ENCODE results near the gene SLC2A13.
"Not testable (repeated sequence)": the region's sequence is repeated elsewhere in the genome, so short reads cannot be mapped to it uniquely, and the experiment has no call there.

Gene SLC2A13

GRCh38 chr12:39922598-39922997, 183.3 kb downstream of the SLC2A13 start:
- DNase-seq, result not testable (repeated sequence)

- DNase-seq, result no peak
Measured at GRCh38 chr12:39920647-39921046, 185.2 kb downstream of the SLC2A13 start.

GRCh38 chr12:39920222-39920621, 185.7 kb downstream of the SLC2A13 start:
- DNase-seq, result no peak

GRCh38 chr12:39919790-39920189, 186.1 kb downstream of the SLC2A13 start:
- no peak for DNase-seq

- no peak for DNase-seq
Measured at GRCh38 chr12:39915249-39915648, 190.6 kb downstream of the SLC2A13 start.

- no peak for DNase-seq
Measured at GRCh38 chr12:39912211-39912980, 193.5 kb downstream of the SLC2A13 start.

- DNase-seq, result no peak
Measured at GRCh38 chr12:39906237-39906636, 199.6 kb downstream of the SLC2A13 start.

GRCh38 chr12:39905152-39905551, 200.7 kb downstream of the SLC2A13 start:
- no peak for DNase-seq

GRCh38 chr12:39902821-39903220, 203.1 kb downstream of the SLC2A13 start:
- DNase-seq, result no peak

- no peak for DNase-seq
Measured at GRCh38 chr12:39897315-39897714, 208.6 kb downstream of the SLC2A13 start.

GRCh38 chr12:39893388-39893787, 212.5 kb downstream of the SLC2A13 start:
- DNase-seq, result not testable (repeated sequence)

- no peak for DNase-seq
Measured at GRCh38 chr12:39892146-39892545, 213.7 kb downstream of the SLC2A13 start.

GRCh38 chr12:39887856-39888255, 218.0 kb downstream of the SLC2A13 start:
- DNase-seq, result no peak

- DNase-seq, result no peak
Measured at GRCh38 chr12:39886106-39886505, 219.8 kb downstream of the SLC2A13 start.

- DNase-seq, result no peak
Measured at GRCh38 chr12:39884616-39885125, 221.2 kb downstream of the SLC2A13 start.

- no peak for DNase-seq
Measured at GRCh38 chr12:39883411-39883810, 222.5 kb downstream of the SLC2A13 start.

GRCh38 chr12:39878753-39879152, 227.1 kb downstream of the SLC2A13 start:
- DNase-seq, result no peak

GRCh38 chr12:39875721-39876120, 230.2 kb downstream of the SLC2A13 start:
- DNase-seq, result no peak

GRCh38 chr12:39874785-39875184, 231.1 kb downstream of the SLC2A13 start:
- no peak for DNase-seq

- DNase-seq, result no peak
Measured at GRCh38 chr12:39873065-39873464, 232.8 kb downstream of the SLC2A13 start.

GRCh38 chr12:39872425-39872824, 233.5 kb downstream of the SLC2A13 start:
- no peak for DNase-seq

GRCh38 chr12:39868328-39868725, 237.6 kb downstream of the SLC2A13 start:
- no peak for DNase-seq

- no peak for DNase-seq
Measured at GRCh38 chr12:39867631-39868327, 238.1 kb downstream of the SLC2A13 start.

GRCh38 chr12:39866135-39866534, 239.7 kb downstream of the SLC2A13 start:
- DNase-seq, result no peak

Data from islet precursor cell (in vitro differentiated cells).